IMR-90 (cell line): ENCODE data around the gene HACD2. TPM values are rescaled to one million over a fixed set of nuclear protein-coding genes. Genes with fewer than 3 reads are reported as not detected.

Source experiments
- ATAC-seq: fragments of 200-7000 bp; cut with Tn5 transposase; 2 replicates; pipeline ENCODE4 v1.9.1; 2020; ENCODE audit warnings: low read depth, mild to moderate bottlenecking, moderate library complexity
- BruUV-seq: library from RNA; stranded (reverse); fragments of 400-500 nt; replicated peaks from 2 replicates; lab custom pipeline; 2021; lab: Mats Ljungman, UMichigan
- CTCF ChIA-PET: fragments of 300-600 bp; formaldehyde crosslinking; extraction: SDS; loops from one replicate; lab custom pipeline; 2021; ENCODE audit warnings: antibody characterized with exemption; lab: Yijun Ruan, JAX
- POLR2A ChIA-PET: fragments of 300-600 bp; sonication (Branson Sonifier 250); formaldehyde crosslinking; loops from one replicate; lab custom pipeline; 2022; ENCODE audit warnings: antibody characterized with exemption; ENCODE audit not compliant: unreplicated experiment; lab: Charles Lee
- DNase-seq: peaks from one replicate; pipeline ENCODE4 v3.0.0; 2013
- H2AFZ ChIP-seq: replicated peaks from 2 replicates; pipeline ENCODE3; 2013; ENCODE audit warnings: low read length, mild to moderate bottlenecking; ENCODE audit not compliant: poor library complexity
- H2AK5ac ChIP-seq: 2 replicates; pipeline ENCODE4 v1.6.1; 2013; ENCODE audit warnings: low read depth, low read length, inconsistent platforms
- H2AK9ac ChIP-seq: replicated peaks from 2 replicates; pipeline ENCODE3; 2013; ENCODE audit warnings: mild to moderate bottlenecking, low read depth, low read length, moderate library complexity; ENCODE audit not compliant: poor library complexity
- H2BK120ac ChIP-seq: 2 replicates; pipeline ENCODE4 v1.6.1; 2013; ENCODE audit warnings: low read depth, low read length, inconsistent platforms
- H2BK15ac ChIP-seq: 3 replicates; pipeline ENCODE4 v1.6.1; 2013; ENCODE audit warnings: low read depth, low read length, inconsistent platforms
- H2BK20ac ChIP-seq: 2 replicates; pipeline ENCODE4 v1.6.1; 2013; ENCODE audit warnings: low read depth, mild to moderate bottlenecking, inconsistent platforms, low read length, moderate library complexity
- H2BK5ac ChIP-seq: 2 replicates; pipeline ENCODE4 v1.6.1; 2013; ENCODE audit warnings: mild to moderate bottlenecking, low read depth, low read length, inconsistent platforms; ENCODE audit not compliant: poor library complexity, severe bottlenecking
- H3K14ac ChIP-seq: replicated peaks from 2 replicates; pipeline ENCODE4 v1.6.1; 2013; ENCODE audit warnings: low read depth, low read length, inconsistent platforms
- H3K18ac ChIP-seq: 2 replicates; pipeline ENCODE4 v1.6.1; 2013; ENCODE audit warnings: low read depth, low read length, control low read depth
- H3K23ac ChIP-seq: 2 replicates; pipeline ENCODE4 v1.6.1; 2013; ENCODE audit warnings: low read depth, low read length, inconsistent platforms
- H3K27ac ChIP-seq: 2 replicates; pipeline ENCODE4 v1.5.1; 2013; ENCODE audit warnings: mild to moderate bottlenecking, control low read depth, low read length; ENCODE audit not compliant: insufficient read depth
- H3K27me3 ChIP-seq: 2 replicates; pipeline ENCODE4 v1.6.1; 2013; ENCODE audit warnings: low read length; ENCODE audit not compliant: control insufficient read depth, insufficient read depth
- H3K36me3 ChIP-seq: 2 replicates; pipeline ENCODE4 v1.6.1; 2013; ENCODE audit warnings: low read length, mixed read lengths; ENCODE audit not compliant: control insufficient read depth, insufficient read depth
- H3K4ac ChIP-seq: 2 replicates; pipeline ENCODE4 v1.6.1; 2013; ENCODE audit warnings: low read depth, low read length, inconsistent platforms
- H3K4me1 ChIP-seq: 2 replicates; pipeline ENCODE4 v1.6.1; 2013; ENCODE audit warnings: low read length, mixed read lengths; ENCODE audit not compliant: control insufficient read depth, insufficient read depth
- H3K4me2 ChIP-seq: 2 replicates; pipeline ENCODE4 v1.6.1; 2013; ENCODE audit warnings: low read depth, mild to moderate bottlenecking, control low read depth, low read length, moderate library complexity
- H3K4me3 ChIP-seq: 2 replicates; pipeline ENCODE4 v1.5.1; 2013; ENCODE audit warnings: low read depth, mild to moderate bottlenecking, control low read depth, low read length, moderate library complexity; ENCODE audit not compliant: insufficient read depth
- H3K56ac ChIP-seq: 2 replicates; pipeline ENCODE4 v1.6.1; 2013; ENCODE audit warnings: low read length, inconsistent platforms; ENCODE audit not compliant: insufficient read depth; ENCODE audit errors: extremely low read depth
- H3K79me1 ChIP-seq, 2 experiments: 2 replicates each; pipeline ENCODE4 v1.6.1; 2013; ENCODE audit warnings: low read length in 2 of 2, inconsistent platforms in 1 of 2, low read depth in 1 of 2
- H3K9ac ChIP-seq: 2 replicates; pipeline ENCODE4 v1.6.1; 2013; ENCODE audit warnings: low read depth, low read length, control low read depth
- H3K9me1 ChIP-seq: 2 replicates; pipeline ENCODE4 v1.6.1; 2013; ENCODE audit warnings: low read length, inconsistent platforms; ENCODE audit not compliant: insufficient read depth
- H3K9me3 ChIP-seq: 2 replicates; pipeline ENCODE4 v1.6.1; 2013; ENCODE audit warnings: low read length; ENCODE audit not compliant: control insufficient read depth, insufficient read depth
- H4K20me1 ChIP-seq: 2 replicates; pipeline ENCODE4 v1.6.1; 2013; ENCODE audit warnings: low read length, inconsistent platforms; ENCODE audit not compliant: insufficient read depth
- H4K5ac ChIP-seq: 2 replicates; pipeline ENCODE4 v1.6.1; 2013; ENCODE audit warnings: mild to moderate bottlenecking, low read depth, low read length, control low read depth
- H4K8ac ChIP-seq, 2 experiments: 2 replicates each; pipeline ENCODE4 v1.6.1; 2013; ENCODE audit warnings: low read depth in 2 of 2, low read length in 2 of 2, control low read depth in 1 of 2, inconsistent platforms in 1 of 2
- H4K91ac ChIP-seq: 2 replicates; pipeline ENCODE4 v1.6.1; 2013; ENCODE audit warnings: low read depth, low read length, inconsistent platforms; ENCODE audit not compliant: insufficient read depth
- BHLHE40 ChIP-seq: fragments of 150-350 bp; IDR thresholded peaks from 2 replicates; pipeline ENCODE4 v1.6.1; 2016; ENCODE audit warnings: mild to moderate bottlenecking, low read depth, low read length
- CEBPB ChIP-seq: IDR thresholded peaks from 2 replicates; pipeline ENCODE4 v1.6.1; 2012; ENCODE audit warnings: low read depth, low read length, improper control_type of control experiment
- FOS ChIP-seq: fragments of 150-350 bp; IDR thresholded peaks from 2 replicates; pipeline ENCODE4 v1.6.1; 2016; ENCODE audit warnings: low read depth, low read length
- MAZ ChIP-seq: IDR thresholded peaks from 2 replicates; pipeline ENCODE4 v1.6.1; 2012; ENCODE audit warnings: low read depth, mild to moderate bottlenecking, low read length, improper control_type of control experiment, moderate library complexity, borderline replicate concordance
- MXI1 ChIP-seq: IDR thresholded peaks from 2 replicates; pipeline ENCODE4 v1.6.1; 2012; ENCODE audit warnings: low read depth, mild to moderate bottlenecking, low read length, moderate library complexity, borderline replicate concordance
- RAD21 ChIP-seq: IDR thresholded peaks from 2 replicates; pipeline ENCODE4 v1.6.1; 2012; ENCODE audit warnings: low read length, improper control_type of control experiment
- RCOR1 ChIP-seq: IDR thresholded peaks from 2 replicates; pipeline ENCODE4 v1.6.1; 2012; ENCODE audit warnings: mild to moderate bottlenecking, low read length, improper control_type of control experiment; ENCODE audit not compliant: insufficient replicate concordance
- RFX5 ChIP-seq: IDR thresholded peaks from 2 replicates; pipeline ENCODE4 v1.8.0; 2012; ENCODE audit warnings: low read depth, mild to moderate bottlenecking, low read length, moderate library complexity
- WGBS, 2 experiments: methylation state at CpG; one replicate each; pipeline versions ENCODE4 v1.1.5 to v1.1.7; 2013; ENCODE audit warnings: missing lambda C conversion rate in 2 of 2; ENCODE audit not compliant: insufficient read length in 1 of 2; ENCODE audit errors: extremely low coverage in 2 of 2; 5-methylcytosine and 5-hydroxymethylcytosine counted together
- dilution Hi-C: fragments of 300-500 bp; cut with HindIII; formaldehyde crosslinking; loops from one replicate; pipeline ENCODE4 v1.14.3; 2018; ENCODE audit warnings: low sequenced_read_pairs; ENCODE audit not compliant: unreplicated experiment
- in situ Hi-C: fragments of 300-500 bp; cut with MboI; formaldehyde crosslinking; loops from 3 replicates; pipeline ENCODE4 v1.14.3; 2019; ENCODE audit warnings: low sequenced_read_pairs, inconsistent platforms, mixed read lengths
- intact Hi-C: fragments of 100-400 bp; cut with micrococcal nuclease; formaldehyde crosslinking; loops from 2 replicates; pipeline ENCODE4 v1.10.0; 2022
- polyA plus RNA-seq, 3 experiments: library from polyadenylated mRNA; depleted of rRNA; stranded (reverse); fragments of >200 nt; gene quantifications; 2 replicates each; pipeline ENCODE4 v1.2.3, GENCODE V29; 2012; ENCODE audit warnings: low replicate concordance in 1 of 3
- total RNA-seq: library from RNA; depleted of rRNA; stranded (reverse); fragments of >200 nt; gene quantifications from 2 replicates; pipeline ENCODE4 v1.2.3, GENCODE V29; 2012
- TF ChIP-seq, protein P1 (sequence below): fragments of 150-350 bp; IDR thresholded peaks from 2 replicates; pipeline ENCODE4 v1.6.1; 2017; ENCODE audit warnings: mild to moderate bottlenecking, antibody characterized with exemption, low read length, low read depth
- TF ChIP-seq, protein P2 (sequence below): fragments of 150-350 bp; IDR thresholded peaks from 2 replicates; pipeline ENCODE4 v1.6.1; 2016; ENCODE audit warnings: low read depth, mild to moderate bottlenecking, low read length, moderate library complexity, borderline replicate concordance

The HACD2 gene
- total and polyA plus RNA-seq, 2 of the 4 experiments (the other 2 are of a cell fraction), result 21.5 to 22.6 TPM

DNA sequence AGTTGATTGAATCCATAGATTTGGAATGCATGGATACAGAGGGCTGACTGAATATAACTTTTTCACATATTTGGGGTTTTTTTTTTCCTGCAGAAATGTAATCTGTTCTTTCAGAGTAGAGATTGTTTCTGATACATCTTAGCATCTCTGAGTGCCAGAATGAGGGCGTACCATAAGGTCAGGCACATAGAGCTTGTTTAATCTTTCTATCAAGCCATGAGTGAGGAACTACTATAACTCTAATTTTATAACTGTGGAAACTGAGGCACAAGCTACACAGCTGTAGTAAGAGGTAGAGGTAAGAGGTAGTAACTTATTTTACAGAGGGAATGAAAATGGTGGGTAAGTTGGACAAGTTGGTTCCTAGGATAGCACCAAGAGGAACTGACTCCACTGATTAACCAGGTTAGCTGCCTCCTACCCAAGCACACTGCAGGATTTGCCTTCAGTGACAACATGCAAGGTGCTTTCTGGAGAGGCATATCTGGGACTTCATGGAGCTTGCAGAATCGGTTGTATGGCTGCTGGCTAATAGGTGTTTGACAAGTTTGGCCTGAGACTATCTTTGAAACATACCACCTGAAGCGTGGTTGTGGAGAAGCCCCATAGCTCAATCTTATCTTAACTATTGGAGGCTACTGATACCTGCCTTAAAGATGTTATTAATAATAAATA lies 23.5 kb upstream of the HACD2 start:
- WGBS, 2 experiments, result no CpG with 5 or more reads among the region's 3 CpGs
- POLR2A ChIA-PET, result no interaction called here
- BruUV-seq, result no TSS peak

More for the DNA sequence above, 23.5 kb upstream of the HACD2 start:
- no peak overlapping the region for H3K56ac ChIP-seq
- no peak overlapping the region; the same call in 1 of the 2 replicates for H2BK120ac ChIP-seq
- CTCF ChIA-PET, result no interaction called here
- dilution Hi-C loops, result no loop called here
- no peak overlapping the region for H2AK9ac ChIP-seq
- peaks cover 17% of the 10 kb centered on the region for H4K20me1 ChIP-seq
- no peak overlapping the region for H3K4me2 ChIP-seq
- no peak overlapping the region for H2BK5ac ChIP-seq
- no peak for TF ChIP-seq RCOR1
- TF ChIP-seq MAZ, result no peak
- no peak for TF ChIP-seq BHLHE40
- no peak for TF ChIP-seq RFX5
- no peak for TF ChIP-seq CEBPB
- no peak for TF ChIP-seq FOS
- TF ChIP-seq MXI1, result no peak
- TF ChIP-seq, protein P1, sequence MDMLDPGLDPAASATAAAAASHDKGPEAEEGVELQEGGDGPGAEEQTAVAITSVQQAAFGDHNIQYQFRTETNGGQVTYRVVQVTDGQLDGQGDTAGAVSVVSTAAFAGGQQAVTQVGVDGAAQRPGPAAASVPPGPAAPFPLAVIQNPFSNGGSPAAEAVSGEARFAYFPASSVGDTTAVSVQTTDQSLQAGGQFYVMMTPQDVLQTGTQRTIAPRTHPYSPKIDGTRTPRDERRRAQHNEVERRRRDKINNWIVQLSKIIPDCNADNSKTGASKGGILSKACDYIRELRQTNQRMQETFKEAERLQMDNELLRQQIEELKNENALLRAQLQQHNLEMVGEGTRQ, result no peak
- TF ChIP-seq, protein P2, sequence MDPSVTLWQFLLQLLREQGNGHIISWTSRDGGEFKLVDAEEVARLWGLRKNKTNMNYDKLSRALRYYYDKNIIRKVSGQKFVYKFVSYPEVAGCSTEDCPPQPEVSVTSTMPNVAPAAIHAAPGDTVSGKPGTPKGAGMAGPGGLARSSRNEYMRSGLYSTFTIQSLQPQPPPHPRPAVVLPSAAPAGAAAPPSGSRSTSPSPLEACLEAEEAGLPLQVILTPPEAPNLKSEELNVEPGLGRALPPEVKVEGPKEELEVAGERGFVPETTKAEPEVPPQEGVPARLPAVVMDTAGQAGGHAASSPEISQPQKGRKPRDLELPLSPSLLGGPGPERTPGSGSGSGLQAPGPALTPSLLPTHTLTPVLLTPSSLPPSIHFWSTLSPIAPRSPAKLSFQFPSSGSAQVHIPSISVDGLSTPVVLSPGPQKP, result no peak
- TF ChIP-seq RAD21, result no peak
- no peak overlapping the region for H3K4me3 ChIP-seq
- H2AFZ ChIP-seq, result no peak overlapping the region
- H3K4me1 ChIP-seq, result peaks cover 16% of the 10 kb centered on the region
- H3K27ac ChIP-seq, result no peak overlapping the region
- intact Hi-C loops, result no loop called here
- in situ Hi-C loops, result no loop called here
- no peak overlapping the region for H3K4ac ChIP-seq
- H3K36me3 ChIP-seq, result peaks cover 19% of the 10 kb centered on the region
- H4K8ac ChIP-seq, result peak overlapping the region in 1 of 2 experiments; percentile 36; a peak in 1 of 4 replicates
- no peak overlapping the region for H4K5ac ChIP-seq
- H2AK5ac ChIP-seq, result no peak overlapping the region; the same call in 1 of the 2 replicates
- peaks cover 8 to 52% of the 10 kb centered on the region in 2 experiments; a peak in 3 of 4 replicates for H3K79me1 ChIP-seq
- no peaks in the 10 kb centered on the region for H3K27me3 ChIP-seq
- 0 out of 2 replicates have a peak overlapping the region, but pooled peaks have one; percentile 29 for H2BK20ac ChIP-seq
- DNase-seq, result no peak
- no peak overlapping the region for H3K14ac ChIP-seq
- no peak for ATAC-seq
- peaks cover 9% of the 10 kb centered on the region for H3K9me1 ChIP-seq
- H4K91ac ChIP-seq, result no peak overlapping the region
- H3K23ac ChIP-seq, result no peak overlapping the region
- no peak overlapping the region for H3K9ac ChIP-seq
- H2BK15ac ChIP-seq, result no peak overlapping the region
- H3K9me3 ChIP-seq, result no peaks in the 10 kb centered on the region
- H3K18ac ChIP-seq, result no peak overlapping the region
